Vagina (tissue), 2 donors: Measurements from ENCODE around the gene MRPS27. TPM values are rescaled to one million over a fixed set of nuclear protein-coding genes. Genes with fewer than 3 reads are reported as not detected.
A peak's percentile ranks its signal among the peaks of the same experiment; 100 is the strongest.

ENCODE experiments used
- DNase-seq, 2 donors: peaks; one replicate each; pipeline ENCODE4 v3.0.0-alpha.2; 2017; ENCODE audit errors: extremely low spot score in 2 of 2
- H3K27ac ChIP-seq: fragments of 200-600 bp; sonication (generic); one replicate; pipeline ENCODE4 v1.5.1; 2019
- H3K27me3 ChIP-seq: fragments of 200-600 bp; sonication (generic); one replicate; pipeline ENCODE4 v1.5.1; 2019
- H3K36me3 ChIP-seq, 2 donors: fragments of 200-600 bp; sonication (generic); one replicate each; pipeline ENCODE4 v1.5.1; 2017 to 2019
- H3K4me1 ChIP-seq: fragments of 200-600 bp; sonication (generic); one replicate; pipeline ENCODE4 v1.5.1; 2019
- H3K4me3 ChIP-seq, 2 donors: fragments of 200-600 bp; sonication (generic); 1 replicate in 1 of 2; 2 replicates in 1 of 2; pipeline ENCODE4 v1.5.1; 2016 to 2019
- H3K9me3 ChIP-seq: fragments of 200-600 bp; sonication (generic); one replicate; pipeline ENCODE4 v1.5.1; 2019
- POLR2A ChIP-seq, 2 donors: fragments of 450-650 bp; IDR thresholded peaks; one replicate each; pipeline ENCODE4 v1.6.1; 2017; ENCODE audit warnings: antibody characterized with exemption in 2 of 2, mild to moderate bottlenecking in 2 of 2, moderate library complexity in 2 of 2
- POLR2AphosphoS5 ChIP-seq, 2 donors: sonication (generic); formaldehyde crosslinking; IDR thresholded peaks; one replicate each; pipeline ENCODE4 v1.9.0; 2017; ENCODE audit warnings: antibody characterized with exemption in 2 of 2, mild to moderate bottlenecking in 2 of 2, low read depth in 1 of 2; ENCODE audit not compliant: insufficient read depth in 1 of 2
- intact Hi-C: fragments of 100-400 bp; cut with DNase I; formaldehyde crosslinking; loops from one replicate; pipeline ENCODE4 v1.15.1; 2023
- total RNA-seq: library from RNA; depleted of rRNA; stranded (reverse); fragments of >200 nt; gene quantifications from one replicate; pipeline ENCODE4 v1.2.3, GENCODE V29; 2016
- TF ChIP-seq, protein P1 (sequence below), 3 experiments: fragments of 450-650 bp in 2 of 3; fragments of 200-600 bp in 1 of 3; sonication (generic) in 1 of 3; IDR thresholded peaks; one replicate each; pipeline ENCODE4 v1.5.1; 2017 to 2019; ENCODE audit warnings: antibody characterized with exemption in 3 of 3, mild to moderate bottlenecking in 2 of 3, moderate library complexity in 2 of 3

The MRPS27 gene
- total RNA-seq, 1 donor from 2014 or later: 44.9 TPM

DNA sequence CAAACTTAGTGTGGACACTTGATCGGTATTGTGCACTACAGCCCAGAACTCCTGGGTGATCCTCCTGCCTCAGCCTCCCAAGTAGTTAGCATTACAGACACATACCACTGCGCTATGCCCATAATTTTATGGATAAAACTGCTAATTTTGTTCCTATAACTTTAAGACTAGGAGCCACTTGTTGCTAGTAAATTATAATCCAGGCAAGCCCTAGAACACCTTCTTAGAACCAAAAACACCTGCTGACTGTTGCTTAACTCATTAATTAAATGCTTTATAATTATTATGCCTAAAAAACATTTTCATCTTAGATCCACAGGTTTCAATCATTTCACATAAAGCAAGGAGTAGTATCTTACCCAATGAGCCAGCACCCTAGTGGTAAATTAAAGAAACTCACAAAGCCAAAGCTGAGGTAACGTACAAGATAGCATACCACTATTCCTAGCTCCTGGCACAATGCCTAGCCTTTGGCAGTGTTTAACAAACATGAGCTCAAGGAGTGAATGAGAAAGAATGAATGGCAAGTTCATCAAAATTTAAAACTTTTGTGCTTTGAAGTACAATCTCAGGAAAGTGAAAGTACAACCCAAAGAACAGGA is 5.4 kb downstream of the MRPS27 start:
- TF ChIP-seq POLR2AphosphoS5 (IDR thresholded peaks at IDR 0.05; ENCODE audit: insufficient read depth in 1 of 2, low read depth in 1 of 2) (no peak), POLR2A (IDR thresholded peaks at IDR 0.05) (no peak)
- TF ChIP-seq, protein P1, sequence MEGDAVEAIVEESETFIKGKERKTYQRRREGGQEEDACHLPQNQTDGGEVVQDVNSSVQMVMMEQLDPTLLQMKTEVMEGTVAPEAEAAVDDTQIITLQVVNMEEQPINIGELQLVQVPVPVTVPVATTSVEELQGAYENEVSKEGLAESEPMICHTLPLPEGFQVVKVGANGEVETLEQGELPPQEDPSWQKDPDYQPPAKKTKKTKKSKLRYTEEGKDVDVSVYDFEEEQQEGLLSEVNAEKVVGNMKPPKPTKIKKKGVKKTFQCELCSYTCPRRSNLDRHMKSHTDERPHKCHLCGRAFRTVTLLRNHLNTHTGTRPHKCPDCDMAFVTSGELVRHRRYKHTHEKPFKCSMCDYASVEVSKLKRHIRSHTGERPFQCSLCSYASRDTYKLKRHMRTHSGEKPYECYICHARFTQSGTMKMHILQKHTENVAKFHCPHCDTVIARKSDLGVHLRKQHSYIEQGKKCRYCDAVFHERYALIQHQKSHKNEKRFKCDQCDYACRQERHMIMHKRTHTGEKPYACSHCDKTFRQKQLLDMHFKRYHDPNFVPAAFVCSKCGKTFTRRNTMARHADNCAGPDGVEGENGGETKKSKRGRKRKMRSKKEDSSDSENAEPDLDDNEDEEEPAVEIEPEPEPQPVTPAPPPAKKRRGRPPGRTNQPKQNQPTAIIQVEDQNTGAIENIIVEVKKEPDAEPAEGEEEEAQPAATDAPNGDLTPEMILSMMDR (IDR thresholded peaks at IDR 0.05): no peak
- DNase-seq: no peak
- intact Hi-C loops: loop anchor here (5.0 kb wide), 1 partner anchor 532 kb away; no protein-coding TSS in a partner anchor
- no peak overlapping the region for H3K4me3 ChIP-seq
- H3K4me1 ChIP-seq: peaks cover 23% of the 10 kb centered on the region
- no peaks in the 10 kb centered on the region for H3K9me3 ChIP-seq
- no peaks in the 10 kb centered on the region for H3K27me3 ChIP-seq
- peaks cover 0 to 8% of the 10 kb centered on the region in 2 donors for H3K36me3 ChIP-seq
- no peak overlapping the region for H3K27ac ChIP-seq

DNA sequence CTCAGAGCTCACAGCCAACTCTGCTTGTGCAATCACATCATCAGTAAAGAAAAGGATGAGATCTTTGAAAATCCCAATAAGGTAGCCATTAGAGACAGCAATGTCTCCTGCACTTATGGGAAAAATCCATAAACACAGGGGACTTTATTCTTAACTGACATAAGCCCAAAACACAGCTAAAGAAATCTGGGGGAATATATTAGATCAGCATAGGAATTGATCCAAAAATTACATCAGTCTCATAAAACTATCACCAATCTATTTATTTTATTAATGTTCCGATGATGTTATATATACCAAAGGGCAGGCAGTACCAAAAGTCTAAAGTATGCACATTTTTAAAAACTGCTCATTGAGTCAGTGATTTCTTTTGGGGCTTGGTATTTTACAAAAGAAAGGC is 6.9 kb downstream of the MRPS27 start:
- Histone ChIP-seq H3K4me3 (no peak overlapping the region), H3K36me3 (peaks cover 0 to 12% of the 10 kb centered on the region in 2 donors), H3K9me3 (no peaks in the 10 kb centered on the region), H3K27ac (no peak overlapping the region), H3K27me3 (no peaks in the 10 kb centered on the region), H3K4me1 (peaks cover 10% of the 10 kb centered on the region)
- TF ChIP-seq, protein P1 (IDR thresholded peaks at IDR 0.05): no peak
- no peak for TF ChIP-seq POLR2AphosphoS5 (IDR thresholded peaks at IDR 0.05; ENCODE audit: insufficient read depth in 1 of 2, low read depth in 1 of 2)
- no peak for TF ChIP-seq POLR2A (IDR thresholded peaks at IDR 0.05)
- intact Hi-C loops: loop anchor here (5.0 kb wide), 1 partner anchor 531 kb away; no protein-coding TSS in a partner anchor
- no peak for DNase-seq

DNA sequence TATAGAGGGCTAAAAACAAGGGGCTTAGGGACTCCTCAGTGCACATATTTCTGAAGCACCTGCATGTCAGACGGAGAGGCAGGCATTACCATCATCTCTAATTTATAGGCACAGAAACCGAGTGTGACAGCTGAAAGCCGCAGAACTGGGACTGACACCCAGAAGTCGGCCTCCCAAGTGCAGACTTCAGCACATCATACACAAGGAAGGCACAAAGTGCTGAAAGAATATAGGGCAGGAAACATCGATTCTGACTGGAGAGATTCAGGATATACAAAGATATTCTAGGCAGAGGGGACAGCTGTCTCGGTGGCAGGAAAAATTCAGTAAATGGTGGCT is 11.2 kb downstream of the MRPS27 start:
- TF ChIP-seq POLR2AphosphoS5 (IDR thresholded peaks at IDR 0.05; ENCODE audit: insufficient read depth in 1 of 2, low read depth in 1 of 2) (no peak), POLR2A (IDR thresholded peaks at IDR 0.05) (no peak)
- TF ChIP-seq, protein P1 (IDR thresholded peaks at IDR 0.05): no peak
- peaks cover 0 to 6% of the 10 kb centered on the region in 2 donors for H3K36me3 ChIP-seq
- H3K9me3 ChIP-seq: no peaks in the 10 kb centered on the region
- H3K4me1 ChIP-seq: peaks cover 21% of the 10 kb centered on the region
- no peaks in the 10 kb centered on the region for H3K27me3 ChIP-seq
- H3K4me3 ChIP-seq: no peak overlapping the region
- intact Hi-C loops: no loop called here
- peak overlapping the region; percentile 92 for H3K27ac ChIP-seq
- DNase-seq: no peak

DNA sequence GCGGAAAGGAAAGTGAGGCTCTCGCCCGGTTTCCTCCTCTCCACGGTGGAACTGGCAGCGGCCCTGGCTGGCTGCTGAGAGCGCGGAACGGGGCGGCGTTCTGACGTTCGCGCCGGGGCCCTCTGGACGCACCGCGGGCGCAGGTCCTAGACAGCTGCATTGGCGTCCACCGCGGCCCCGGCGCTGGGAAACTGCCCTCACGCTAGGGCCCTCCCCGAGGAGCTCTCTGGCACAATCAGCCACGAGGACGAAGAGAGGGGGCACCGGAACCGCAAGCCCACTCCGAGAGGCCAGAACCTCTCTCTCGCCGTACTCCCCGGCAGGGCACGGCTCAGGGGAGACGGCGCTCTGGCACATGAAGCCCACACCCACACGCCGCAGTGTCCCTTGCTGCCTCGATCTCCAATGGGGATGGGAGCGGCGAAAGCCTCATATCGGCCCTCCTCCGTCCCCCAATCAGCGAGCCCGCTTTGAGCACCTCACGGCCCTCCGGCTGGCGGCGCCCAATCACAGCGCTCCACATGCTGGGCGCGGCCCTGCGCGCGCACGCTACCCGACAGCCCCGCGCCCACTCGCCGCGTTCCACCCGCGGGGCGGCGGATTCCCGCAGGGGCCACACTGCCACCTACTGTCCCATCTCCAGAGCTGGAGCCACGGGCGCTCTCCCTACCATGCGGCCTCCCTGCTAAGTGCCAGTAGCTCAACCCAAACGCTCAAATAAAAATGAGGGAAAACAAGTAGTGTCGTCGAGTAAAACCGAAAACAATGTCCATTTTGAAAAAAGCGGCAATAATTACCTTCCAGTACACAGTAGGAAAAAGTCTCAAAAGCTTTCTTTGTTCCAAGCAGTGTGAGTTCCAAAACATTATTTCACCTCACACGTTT is 11.8 kb downstream of the MRPS27 start:
- H3K27ac ChIP-seq: peak overlapping the region; percentile 92
- peak overlapping the region; percentile 55 to 67 for H3K4me3 ChIP-seq
- no peaks in the 10 kb centered on the region for H3K27me3 ChIP-seq
- peaks cover 15% of the 10 kb centered on the region for H3K4me1 ChIP-seq
- DNase-seq: peak; percentile 98
- no peaks in the 10 kb centered on the region for H3K9me3 ChIP-seq
- peaks cover 0 to 6% of the 10 kb centered on the region in 2 donors for H3K36me3 ChIP-seq
- intact Hi-C loops: no loop called here
- TF ChIP-seq POLR2AphosphoS5 (IDR thresholded peaks at IDR 0.05; ENCODE audit: insufficient read depth in 1 of 2, low read depth in 1 of 2): peak; percentile 69 to 97
- peak; percentile 76 to 84 for TF ChIP-seq POLR2A (IDR thresholded peaks at IDR 0.05)
- TF ChIP-seq, protein P1 (IDR thresholded peaks at IDR 0.05): peak; percentile 85 to 92 (median 92)
